Gastroesophageal sphincter (tissue), 3 donors: ENCODE measurements around the gene RXRB.

Source experiments
- EP300 ChIP-seq: sonication (generic); formaldehyde crosslinking; IDR thresholded peaks from one replicate; pipeline ENCODE4 v1.6.1; 2017; ENCODE audit warnings: antibody characterized with exemption, mild to moderate bottlenecking
- POLR2AphosphoS5 ChIP-seq: sonication (generic); formaldehyde crosslinking; IDR thresholded peaks from one replicate; pipeline ENCODE4 v1.6.1; 2017; ENCODE audit warnings: antibody characterized with exemption
- TF ChIP-seq, protein P1 (sequence below), 4 experiments: fragments of 200-600 bp in 2 of 4; fragments of 450-650 bp in 2 of 4; sonication (generic) in 1 of 4; IDR thresholded peaks; one replicate each; pipeline ENCODE4 v1.5.1; 2017 to 2019; ENCODE audit warnings: antibody characterized with exemption in 4 of 4, mild to moderate bottlenecking in 2 of 4, moderate library complexity in 2 of 4

DNA sequence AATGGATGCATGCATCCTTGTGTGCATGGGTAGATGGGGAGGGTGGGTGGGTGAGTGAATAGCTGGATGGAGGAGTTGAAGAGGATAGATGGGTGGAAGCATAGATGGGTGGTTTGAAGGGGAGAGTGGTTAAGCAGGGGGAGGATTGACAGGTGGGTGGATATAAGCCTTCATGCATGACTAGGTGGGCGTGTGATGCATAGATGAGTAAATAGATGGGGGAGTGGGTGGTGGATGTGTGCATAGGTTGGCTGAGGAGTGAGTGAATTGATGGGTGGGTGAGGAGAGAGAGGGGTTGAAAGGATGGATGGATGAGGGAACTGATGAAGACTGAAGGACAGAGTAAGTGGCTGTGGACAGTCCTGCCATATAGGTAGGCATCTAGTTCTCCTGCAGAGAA, 12.7 kb downstream of the RXRB start:
- TF ChIP-seq POLR2AphosphoS5 (no peak), EP300 (no peak)
- TF ChIP-seq, protein P1, sequence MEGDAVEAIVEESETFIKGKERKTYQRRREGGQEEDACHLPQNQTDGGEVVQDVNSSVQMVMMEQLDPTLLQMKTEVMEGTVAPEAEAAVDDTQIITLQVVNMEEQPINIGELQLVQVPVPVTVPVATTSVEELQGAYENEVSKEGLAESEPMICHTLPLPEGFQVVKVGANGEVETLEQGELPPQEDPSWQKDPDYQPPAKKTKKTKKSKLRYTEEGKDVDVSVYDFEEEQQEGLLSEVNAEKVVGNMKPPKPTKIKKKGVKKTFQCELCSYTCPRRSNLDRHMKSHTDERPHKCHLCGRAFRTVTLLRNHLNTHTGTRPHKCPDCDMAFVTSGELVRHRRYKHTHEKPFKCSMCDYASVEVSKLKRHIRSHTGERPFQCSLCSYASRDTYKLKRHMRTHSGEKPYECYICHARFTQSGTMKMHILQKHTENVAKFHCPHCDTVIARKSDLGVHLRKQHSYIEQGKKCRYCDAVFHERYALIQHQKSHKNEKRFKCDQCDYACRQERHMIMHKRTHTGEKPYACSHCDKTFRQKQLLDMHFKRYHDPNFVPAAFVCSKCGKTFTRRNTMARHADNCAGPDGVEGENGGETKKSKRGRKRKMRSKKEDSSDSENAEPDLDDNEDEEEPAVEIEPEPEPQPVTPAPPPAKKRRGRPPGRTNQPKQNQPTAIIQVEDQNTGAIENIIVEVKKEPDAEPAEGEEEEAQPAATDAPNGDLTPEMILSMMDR (IDR thresholded peaks at IDR 0.05) = no peak
